Urinary bladder (tissue), 4 donors: ENCODE results near the gene AUNIP. TPM values are rescaled to one million over a fixed set of nuclear protein-coding genes. Genes with fewer than 3 reads are reported as not detected.
"Not testable (repeated sequence)": the region's sequence is repeated elsewhere in the genome, so short reads cannot be mapped to it uniquely, and the experiment has no call there.

Experiments
- DNase-seq: peaks from one replicate; pipeline ENCODE4 v3.0.0-alpha.2; 2015; ENCODE audit errors: extremely low spot score
- H3K27ac ChIP-seq: one replicate; pipeline ENCODE4 v1.5.1; 2013; ENCODE audit warnings: low read depth, mild to moderate bottlenecking, moderate library complexity
- H3K36me3 ChIP-seq: one replicate; pipeline ENCODE4 v1.6.1; 2013; ENCODE audit warnings: mild to moderate bottlenecking, moderate library complexity; ENCODE audit not compliant: insufficient read depth
- H3K4me1 ChIP-seq: one replicate; pipeline ENCODE4 v1.6.1; 2013; ENCODE audit warnings: mild to moderate bottlenecking, moderate library complexity; ENCODE audit not compliant: insufficient read depth
- H3K4me3 ChIP-seq: one replicate; pipeline ENCODE4 v1.5.1; 2013; ENCODE audit warnings: low read depth, low read length
- WGBS: extraction: QIAGEN DNeasy Blood & Tissue Kit; methylation state at CpG from one replicate; pipeline ENCODE4 v1.1.7; 2013; 5-methylcytosine and 5-hydroxymethylcytosine counted together
- polyA plus RNA-seq: library from polyadenylated mRNA; stranded (reverse); fragments of 200-250 nt; gene quantifications from one replicate; pipeline ENCODE4 v1.2.3, GENCODE V29; 2013
- total RNA-seq: library from RNA; depleted of rRNA; stranded (reverse); fragments of >200 nt; gene quantifications from one replicate; pipeline ENCODE4 v1.2.3, GENCODE V29; 2014
- donor health status: healthy with polysubstance abuse.
- donor health status: healthy.

The AUNIP gene
- total and polyA plus RNA-seq, 2 donors, result 0.11 to 1.4 TPM

- DNase-seq, H3K27ac ChIP-seq, H3K4me1 ChIP-seq, H3K36me3 ChIP-seq, H3K4me3 ChIP-seq: not testable (repeated sequence)
- WGBS, result 97% methylated on average over 4 of the region's 4 CpGs
Measured at GRCh38 chr1:25839808-25840207, 19.4 kb downstream of the AUNIP start.

DNA sequence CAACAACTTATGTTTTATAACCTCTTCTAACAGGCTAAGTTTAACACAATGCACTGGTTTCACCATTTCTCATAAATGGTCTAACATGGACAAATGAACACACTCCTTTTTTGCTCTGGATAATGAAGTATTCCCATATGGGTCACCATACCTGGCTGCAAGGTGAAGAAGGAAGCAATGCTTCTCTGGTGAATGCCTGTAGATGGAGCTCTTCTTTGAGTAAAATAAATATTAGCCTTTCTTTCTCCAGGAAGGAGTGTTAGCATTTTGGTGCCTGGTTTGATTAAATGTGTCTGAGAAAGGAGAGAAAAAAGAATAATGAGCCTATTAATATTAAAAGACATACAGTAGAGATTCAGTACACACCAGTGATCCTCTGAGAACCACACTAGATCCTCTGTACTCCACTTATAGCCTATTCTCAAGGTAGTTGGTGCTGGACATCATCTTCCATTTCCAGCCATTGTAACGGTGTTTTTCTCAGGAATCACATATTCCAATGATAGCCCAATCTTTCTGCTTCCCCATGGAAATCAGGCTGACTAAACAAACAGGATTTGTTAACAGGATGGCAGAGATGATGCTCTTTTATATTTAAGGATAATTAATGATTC lies 21.9 kb downstream of the AUNIP start:
- H3K4me3 ChIP-seq, result no peak overlapping the region
- peaks cover 1% of the 10 kb centered on the region for H3K36me3 ChIP-seq
- WGBS, result 71% methylated on average over 1 of the region's 1 CpG

GRCh38 chr1:25836695-25837094 lies 22.6 kb downstream of the AUNIP start:
- no peak overlapping the region for H3K27ac ChIP-seq
- 67% methylated on average over 3 of the region's 3 CpGs for whole genome bisulfite sequencing

More for the DNA sequence above, 21.9 kb downstream of the AUNIP start:
- DNase-seq, result no peak
- Histone ChIP-seq H3K4me1 (no peaks in the 10 kb centered on the region), H3K27ac (no peak overlapping the region)

DNA sequence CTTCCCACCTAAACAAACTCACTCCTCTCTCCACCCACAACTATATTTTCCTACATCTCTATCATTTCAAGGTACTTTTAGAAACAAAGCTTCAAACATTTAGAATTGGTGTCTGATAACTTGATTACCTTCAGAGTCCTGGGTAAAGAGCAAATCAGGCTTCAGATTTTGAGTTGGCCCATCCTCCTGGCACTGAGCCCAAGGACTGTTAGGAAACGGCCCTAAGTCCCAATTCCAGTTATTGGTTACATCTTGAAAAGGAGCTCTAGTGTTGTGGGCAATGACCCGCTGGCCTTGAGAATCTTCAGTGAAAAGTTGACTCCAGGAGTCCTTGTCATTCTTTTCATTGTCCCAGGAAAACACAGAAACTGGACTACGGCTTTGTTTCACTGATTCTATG lies 24.4 kb downstream of the AUNIP start:
- no peaks in the 10 kb centered on the region for H3K4me1 ChIP-seq
- no peak for DNase-seq
- H3K36me3 ChIP-seq, result peaks cover 6% of the 10 kb centered on the region

More at GRCh38 chr1:25836695-25837094, 22.6 kb downstream of the AUNIP start:
- DNase-seq, result no peak
- Histone ChIP-seq H3K36me3 (peaks cover 1% of the 10 kb centered on the region), H3K4me1 (no peaks in the 10 kb centered on the region), H3K4me3 (no peak overlapping the region)

DNA sequence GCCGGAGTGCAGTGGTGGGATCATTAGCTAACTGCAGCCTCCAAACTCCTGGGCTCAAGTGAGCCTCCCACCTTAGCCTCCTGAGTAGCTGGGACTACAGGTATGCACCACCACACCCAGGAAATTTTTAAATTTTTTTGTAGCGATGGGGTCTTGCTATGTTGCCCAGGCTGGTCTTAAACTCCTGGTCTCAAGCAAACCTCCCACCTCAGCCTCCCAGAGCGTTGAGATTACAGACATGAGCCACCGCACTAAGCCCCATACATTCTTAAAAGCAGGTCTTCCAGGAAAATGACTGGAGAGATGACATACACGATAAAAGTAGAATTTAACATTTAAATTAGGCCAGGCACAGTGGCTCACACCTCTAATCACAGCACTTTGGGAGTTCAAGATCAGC lies 26.1 kb downstream of the AUNIP start:
- peaks cover 8% of the 10 kb centered on the region for H3K36me3 ChIP-seq
- H3K4me3 ChIP-seq, result no peak overlapping the region
- 97% methylated on average over 5 of the region's 5 CpGs for WGBS
- no peak for DNase-seq
- no peak overlapping the region for H3K27ac ChIP-seq
- no peaks in the 10 kb centered on the region for H3K4me1 ChIP-seq

More for the DNA sequence above, 24.4 kb downstream of the AUNIP start:
- 66% methylated on average over 3 of the region's 3 CpGs for WGBS
- Histone ChIP-seq H3K4me3 (no peak overlapping the region), H3K27ac (no peak overlapping the region)

DNA sequence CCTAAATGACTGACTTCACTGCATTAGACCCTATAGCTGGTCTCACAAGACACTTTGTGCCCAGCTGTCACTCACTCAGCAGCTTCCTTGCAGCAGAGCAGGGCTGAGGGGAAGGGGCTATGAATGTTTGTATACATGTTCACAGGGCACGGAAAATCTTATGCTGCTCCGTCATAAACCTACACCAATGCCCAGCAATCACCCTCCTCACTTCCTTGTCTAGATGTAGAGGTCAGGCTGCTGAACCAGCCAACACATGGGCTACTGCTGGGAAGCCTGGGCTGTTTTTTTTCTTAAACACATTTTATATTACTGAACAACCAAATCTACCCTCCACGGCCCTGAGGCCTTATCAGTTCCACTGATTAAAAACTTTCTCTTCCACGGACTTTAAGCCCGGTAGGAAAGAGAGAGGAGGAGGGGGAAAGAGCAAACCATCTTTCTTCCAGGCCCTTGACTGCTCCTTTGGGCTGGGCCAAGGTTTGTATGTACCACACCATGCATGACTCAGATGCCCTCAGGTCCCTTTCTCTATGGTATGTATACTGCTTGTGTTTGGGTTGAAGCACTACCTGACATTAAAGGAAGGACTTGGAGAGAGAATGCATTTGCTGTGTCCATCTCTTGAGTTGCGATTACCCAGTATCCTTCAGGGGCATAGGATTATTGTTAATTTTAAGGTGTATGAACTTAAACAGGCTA lies 26.8 kb downstream of the AUNIP start:
- 67% methylated on average over 6 of the region's 6 CpGs for WGBS
- peaks cover 8% of the 10 kb centered on the region for H3K36me3 ChIP-seq

GRCh38 chr1:25831569-25832196 lies 27.6 kb downstream of the AUNIP start:
- Histone ChIP-seq H3K27ac (no peak overlapping the region), H3K4me3 (no peak overlapping the region), H3K4me1 (no peaks in the 10 kb centered on the region), H3K36me3 (peaks cover 8% of the 10 kb centered on the region)
- 62% methylated on average over 5 of the region's 5 CpGs for WGBS
- DNase-seq, result no peak

More for the DNA sequence above, 26.8 kb downstream of the AUNIP start:
- Histone ChIP-seq H3K27ac (no peak overlapping the region), H3K4me1 (no peaks in the 10 kb centered on the region), H3K4me3 (no peak overlapping the region)
- DNase-seq, result no peak

DNA sequence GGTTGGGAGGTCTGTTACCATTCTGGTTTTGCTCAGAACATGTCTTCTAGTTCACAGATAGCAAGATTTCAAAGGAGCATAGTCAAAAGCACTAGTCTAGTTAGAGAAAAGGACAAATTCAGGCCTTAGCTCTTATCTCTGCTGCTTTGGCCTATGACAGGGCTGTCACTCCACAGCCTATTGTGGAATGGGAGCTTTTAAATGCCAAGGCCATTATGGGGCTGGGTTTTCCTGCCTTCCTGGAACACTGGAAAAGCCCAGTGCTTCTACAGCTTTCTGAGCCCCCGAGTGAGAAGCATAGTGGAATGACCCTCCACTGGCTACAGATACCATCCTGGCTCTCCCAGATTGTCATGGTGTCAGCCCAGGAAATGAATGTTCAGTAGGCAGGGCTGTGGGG lies 30.2 kb downstream of the AUNIP start:
- no peaks in the 10 kb centered on the region for H3K4me1 ChIP-seq
- peaks cover 6% of the 10 kb centered on the region for H3K36me3 ChIP-seq
- H3K27ac ChIP-seq, result no peak overlapping the region
- H3K4me3 ChIP-seq, result no peak overlapping the region
- no peak for DNase-seq
- 83% methylated on average over 1 of the region's 1 CpG for WGBS

DNA sequence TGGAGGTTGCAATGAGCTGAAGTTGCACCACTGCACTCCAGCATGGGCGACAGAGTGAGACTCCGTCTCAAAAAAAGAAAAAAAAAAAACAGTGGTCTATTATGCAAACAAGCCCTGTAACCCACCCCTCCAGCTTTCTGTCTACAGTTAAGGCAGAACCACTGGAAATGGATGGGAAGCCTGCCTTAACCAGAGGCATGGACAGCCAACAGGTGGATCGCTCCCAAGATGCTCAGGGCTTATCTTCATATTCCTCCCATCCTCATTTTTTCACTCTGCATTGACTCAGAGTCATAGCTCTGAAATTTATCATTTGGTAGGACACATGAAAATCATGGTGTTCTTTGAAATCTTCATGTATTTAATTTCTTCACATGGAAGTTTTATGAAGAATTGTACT lies 30.8 kb downstream of the AUNIP start:
- Histone ChIP-seq H3K4me1 (no peaks in the 10 kb centered on the region), H3K27ac (no peak overlapping the region), H3K4me3 (no peak overlapping the region), H3K36me3 (peaks cover 6% of the 10 kb centered on the region)
- no peak for DNase-seq
- 61% methylated on average over 3 of the region's 3 CpGs for WGBS

DNA sequence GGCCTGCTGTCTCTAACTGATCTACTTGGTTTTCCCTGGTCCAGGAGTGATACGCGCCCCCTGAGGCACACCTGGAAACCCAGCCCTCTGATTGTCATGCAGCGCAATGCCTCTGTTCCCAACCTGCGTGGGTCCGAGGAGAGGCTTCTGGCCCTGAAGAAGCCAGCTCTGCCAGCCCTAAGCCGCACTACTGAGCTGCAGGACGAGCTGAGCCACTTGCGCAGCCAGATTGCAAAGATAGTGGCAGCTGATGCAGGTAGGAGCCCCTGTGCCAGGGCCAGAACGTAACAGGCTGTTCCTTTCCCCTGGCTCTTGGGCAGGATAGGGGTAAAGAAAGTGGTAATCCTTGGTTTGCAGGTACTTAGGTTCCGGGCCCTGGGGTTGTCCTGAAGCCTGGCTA lies 32.7 kb downstream of the AUNIP start:
- no peak overlapping the region for H3K27ac ChIP-seq
- H3K4me1 ChIP-seq, result no peaks in the 10 kb centered on the region
- WGBS, result 97% methylated on average over 10 of the region's 10 CpGs
- peaks cover 6% of the 10 kb centered on the region for H3K36me3 ChIP-seq
- no peak overlapping the region for H3K4me3 ChIP-seq
- no peak for DNase-seq

- 88% methylated on average over 2 of the region's 2 CpGs for WGBS
- Histone ChIP-seq H3K36me3 (peaks cover 3% of the 10 kb centered on the region), H3K4me3 (no peak overlapping the region), H3K27ac (no peak overlapping the region), H3K4me1 (no peaks in the 10 kb centered on the region)
- no peak for DNase-seq
Measured at GRCh38 chr1:25825605-25826004, 33.7 kb downstream of the AUNIP start.

DNA sequence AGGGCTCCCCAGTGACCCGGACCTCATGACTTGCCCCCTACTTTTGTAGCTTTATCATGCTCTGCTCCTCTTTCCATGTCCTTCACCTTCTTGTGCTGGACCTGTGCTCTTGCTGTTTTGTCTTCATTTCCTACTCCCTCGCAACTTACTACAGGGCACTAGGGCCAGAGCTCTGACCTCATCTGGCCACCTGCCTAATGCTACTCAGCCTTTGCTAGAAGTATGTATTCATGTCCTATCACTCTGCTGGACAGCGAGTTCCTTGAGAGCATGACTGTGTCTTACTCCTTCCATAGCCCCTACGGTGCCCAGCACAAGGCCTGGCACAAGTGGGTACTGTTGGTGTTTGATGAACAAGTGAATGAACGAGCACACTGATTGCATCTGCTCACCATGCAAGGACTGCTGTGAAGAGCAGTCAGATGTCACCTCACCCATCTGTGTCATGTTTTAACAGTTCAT lies 37.6 kb downstream of the AUNIP start:
- no peak overlapping the region for H3K27ac ChIP-seq
- H3K36me3 ChIP-seq, result no peaks in the 10 kb centered on the region
- no peaks in the 10 kb centered on the region for H3K4me1 ChIP-seq
- WGBS, result 64% methylated on average over 5 of the region's 5 CpGs
- no peak overlapping the region for H3K4me3 ChIP-seq
- DNase-seq, result no peak

DNA sequence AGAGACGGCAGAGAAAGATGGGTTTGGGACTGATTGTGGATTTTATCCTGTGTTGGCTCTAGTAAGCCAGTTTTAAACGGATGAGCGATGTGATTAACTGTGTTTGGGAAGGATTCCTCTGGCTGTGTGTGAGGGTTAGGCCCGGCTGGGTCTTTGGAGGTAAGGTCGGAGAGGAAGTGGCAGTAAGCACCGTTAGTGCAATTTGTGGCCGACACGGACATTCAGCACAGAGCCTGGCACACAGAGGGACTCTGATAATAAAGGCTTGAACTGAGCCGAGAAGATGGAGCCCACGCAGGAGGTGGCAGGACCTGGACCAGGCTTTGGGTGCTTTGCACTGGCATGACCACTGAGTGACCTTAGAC lies 38.2 kb downstream of the AUNIP start:
- H3K4me3 ChIP-seq, result peak overlapping the region; percentile 82
- H3K36me3 ChIP-seq, result no peaks in the 10 kb centered on the region
- no peak overlapping the region for H3K27ac ChIP-seq
- DNase-seq, result no peak
- no peaks in the 10 kb centered on the region for H3K4me1 ChIP-seq
- 28% methylated on average over 10 of the region's 10 CpGs for WGBS
